Trophoblast cell (in vitro differentiated cells and primary cell): ENCODE measurements around the gene RGS7BP.

Source experiments
- DNase-seq, 2 donors: peaks; one replicate each; pipeline ENCODE4 v3.0.0-alpha.2; 2016
- H2AFZ ChIP-seq: 2 replicates; pipeline ENCODE4 v1.6.1; 2013; ENCODE audit warnings: low read length, moderate library complexity, mild to moderate bottlenecking; ENCODE audit not compliant: insufficient read depth, poor library complexity
- H2AK5ac ChIP-seq: 2 replicates; pipeline ENCODE4 v1.6.1; 2013; ENCODE audit warnings: mild to moderate bottlenecking, low read length
- H2BK120ac ChIP-seq: 2 replicates; pipeline ENCODE4 v1.6.1; 2013; ENCODE audit warnings: low read length, mild to moderate bottlenecking, moderate library complexity; ENCODE audit not compliant: insufficient read depth, poor library complexity
- H2BK12ac ChIP-seq: 2 replicates; pipeline ENCODE4 v1.6.1; 2013; ENCODE audit warnings: mild to moderate bottlenecking, low read length, moderate library complexity
- H2BK5ac ChIP-seq: 2 replicates; pipeline ENCODE4 v1.6.1; 2013; ENCODE audit warnings: low read length, low read depth, moderate library complexity, mild to moderate bottlenecking; ENCODE audit not compliant: poor library complexity
- H3K14ac ChIP-seq: 2 replicates; pipeline ENCODE4 v1.6.1; 2013; ENCODE audit warnings: mild to moderate bottlenecking, low read length
- H3K18ac ChIP-seq: 2 replicates; pipeline ENCODE4 v1.6.1; 2013; ENCODE audit warnings: mild to moderate bottlenecking, low read length
- H3K23ac ChIP-seq: 2 replicates; pipeline ENCODE4 v1.6.1; 2013; ENCODE audit warnings: low read length
- H3K27ac ChIP-seq: 2 replicates; pipeline ENCODE4 v1.5.1; 2013; ENCODE audit warnings: low read depth, mild to moderate bottlenecking, inconsistent platforms, low read length, moderate library complexity
- H3K27me3 ChIP-seq: 2 replicates; pipeline ENCODE4 v1.6.1; 2013; ENCODE audit warnings: inconsistent platforms, mild to moderate bottlenecking, low read length, moderate library complexity; ENCODE audit not compliant: insufficient read depth
- H3K36me3 ChIP-seq, 2 experiments: 1 replicate in 1 of 2; 2 replicates in 1 of 2; pipeline ENCODE4 v1.6.1; 2013; ENCODE audit warnings: low read length in 2 of 2, mild to moderate bottlenecking in 2 of 2, moderate library complexity in 1 of 2; ENCODE audit not compliant: insufficient read depth in 2 of 2, control insufficient read depth in 1 of 2
- H3K4ac ChIP-seq: 2 replicates; pipeline ENCODE4 v1.6.1; 2013; ENCODE audit warnings: low read depth, mild to moderate bottlenecking, low read length, moderate library complexity
- H3K4me1 ChIP-seq, 2 experiments: 1 replicate in 1 of 2; 2 replicates in 1 of 2; pipeline ENCODE4 v1.6.1; 2013; ENCODE audit warnings: low read length in 2 of 2, mild to moderate bottlenecking in 2 of 2, moderate library complexity in 1 of 2; ENCODE audit not compliant: insufficient read depth in 2 of 2, control insufficient read depth in 1 of 2
- H3K4me2 ChIP-seq: 2 replicates; pipeline ENCODE4 v1.6.1; 2013; ENCODE audit warnings: inconsistent platforms, mild to moderate bottlenecking, low read length, moderate library complexity
- H3K4me3 ChIP-seq: 2 replicates; pipeline ENCODE4 v1.5.1; 2013; ENCODE audit warnings: mild to moderate bottlenecking, low read depth, low read length, inconsistent platforms
- H3K79me1 ChIP-seq: one replicate; pipeline ENCODE4 v1.6.1; 2013; ENCODE audit warnings: low read length
- H3K79me2 ChIP-seq: 2 replicates; pipeline ENCODE4 v1.6.1; 2013; ENCODE audit warnings: low read length, mild to moderate bottlenecking; ENCODE audit not compliant: control insufficient read depth, insufficient read depth, poor library complexity
- H3K9ac ChIP-seq: 2 replicates; pipeline ENCODE4 v1.6.1; 2013; ENCODE audit warnings: mild to moderate bottlenecking, low read length
- H3K9me3 ChIP-seq: 2 replicates; pipeline ENCODE4 v1.6.1; 2013; ENCODE audit warnings: low read depth, mild to moderate bottlenecking, control low read depth, inconsistent platforms, low read length; ENCODE audit not compliant: insufficient read depth
- H4K12ac ChIP-seq: 2 replicates; pipeline ENCODE4 v1.6.1; 2013; ENCODE audit warnings: low read depth, mild to moderate bottlenecking, low read length, moderate library complexity
- H4K8ac ChIP-seq: 2 replicates; pipeline ENCODE4 v1.6.1; 2013; ENCODE audit warnings: low read depth, mild to moderate bottlenecking, low read length, moderate library complexity
- H4K91ac ChIP-seq: one replicate; pipeline ENCODE4 v1.6.1; 2013; ENCODE audit warnings: low read depth, mild to moderate bottlenecking, low read length, moderate library complexity
- WGBS: extraction: QIAGEN DNeasy Blood & Tissue Kit; methylation state at CpG from one replicate; pipeline ENCODE4 v1.1.7; 2013; ENCODE audit warnings: missing lambda C conversion rate; ENCODE audit not compliant: insufficient read length, insufficient coverage; ENCODE audit errors: extremely low coverage; 5-methylcytosine and 5-hydroxymethylcytosine counted together

Gene RGS7BP

DNA sequence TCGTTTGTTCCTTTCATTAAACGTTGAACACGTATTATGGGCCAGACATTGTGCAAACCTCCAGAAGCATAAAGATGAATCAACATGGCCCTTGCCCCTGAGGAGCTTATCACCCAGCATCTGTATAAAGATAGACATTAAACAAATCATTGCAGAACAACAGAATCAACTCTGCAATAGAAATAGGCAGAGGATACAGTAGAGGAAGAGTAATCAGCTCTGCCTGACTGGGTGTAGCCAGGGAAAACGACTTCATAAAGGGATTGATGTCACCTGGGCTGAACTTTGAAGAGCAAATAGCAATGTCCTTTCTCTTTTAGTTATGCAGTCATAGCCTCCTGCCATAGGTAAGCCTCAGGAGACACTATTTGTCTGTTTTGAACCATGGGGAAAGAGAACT lies 13.4 kb downstream of the RGS7BP start:
- H4K8ac ChIP-seq: no peak overlapping the region
- H3K79me1 ChIP-seq: no peaks in the 10 kb centered on the region
- no peak overlapping the region for H2BK5ac ChIP-seq
- no peak overlapping the region for H3K4me3 ChIP-seq
- no peak overlapping the region for H2AK5ac ChIP-seq
- H2AFZ ChIP-seq: no peak overlapping the region
- no peak overlapping the region for H3K27ac ChIP-seq
- no peak overlapping the region for H3K23ac ChIP-seq
- H2BK12ac ChIP-seq: no peak overlapping the region
- no peak overlapping the region for H3K18ac ChIP-seq
- no peaks in the 10 kb centered on the region for H3K4me1 ChIP-seq
- no peaks in the 10 kb centered on the region for H3K27me3 ChIP-seq
- H3K9me3 ChIP-seq: no peaks in the 10 kb centered on the region
- no peak overlapping the region for H2BK120ac ChIP-seq
- H4K12ac ChIP-seq: no peak overlapping the region
- DNase-seq: no peak
- H3K4ac ChIP-seq: no peak overlapping the region
- WGBS: no CpG with 5 or more reads among the region's 4 CpGs
- no peak overlapping the region for H3K14ac ChIP-seq
- no peak overlapping the region for H3K9ac ChIP-seq
- H3K4me2 ChIP-seq: no peak overlapping the region
- no peak overlapping the region for H4K91ac ChIP-seq
- no peaks in the 10 kb centered on the region for H3K79me2 ChIP-seq
- no peaks in the 10 kb centered on the region for H3K36me3 ChIP-seq

- no peaks in the 10 kb centered on the region for H3K79me1 ChIP-seq
- H3K23ac ChIP-seq: no peak overlapping the region
- no peaks in the 10 kb centered on the region for H3K9me3 ChIP-seq
- no peak overlapping the region for H4K91ac ChIP-seq
- H4K8ac ChIP-seq: no peak overlapping the region
- no peaks in the 10 kb centered on the region for H3K4me1 ChIP-seq
- no peaks in the 10 kb centered on the region for H3K27me3 ChIP-seq
- no peaks in the 10 kb centered on the region for H3K79me2 ChIP-seq
- H3K4me2 ChIP-seq: no peak overlapping the region
- H3K18ac ChIP-seq: no peak overlapping the region
- no peak overlapping the region for H3K4ac ChIP-seq
- no peak overlapping the region for H3K9ac ChIP-seq
- no peak overlapping the region for H3K27ac ChIP-seq
- no CpG with 5 or more reads among the region's 3 CpGs for WGBS
- H3K14ac ChIP-seq: no peak overlapping the region
- no peak overlapping the region for H2BK5ac ChIP-seq
- H2AK5ac ChIP-seq: no peak overlapping the region
- H3K36me3 ChIP-seq: no peaks in the 10 kb centered on the region
- no peak overlapping the region for H3K4me3 ChIP-seq
- no peak overlapping the region for H2BK12ac ChIP-seq
- no peak overlapping the region for H4K12ac ChIP-seq
- H2BK120ac ChIP-seq: no peak overlapping the region
- no peak for DNase-seq
- no peak overlapping the region for H2AFZ ChIP-seq
Observed at GRCh38 chr5:64526734-64527439, 21.1 kb downstream of the RGS7BP start.

DNA sequence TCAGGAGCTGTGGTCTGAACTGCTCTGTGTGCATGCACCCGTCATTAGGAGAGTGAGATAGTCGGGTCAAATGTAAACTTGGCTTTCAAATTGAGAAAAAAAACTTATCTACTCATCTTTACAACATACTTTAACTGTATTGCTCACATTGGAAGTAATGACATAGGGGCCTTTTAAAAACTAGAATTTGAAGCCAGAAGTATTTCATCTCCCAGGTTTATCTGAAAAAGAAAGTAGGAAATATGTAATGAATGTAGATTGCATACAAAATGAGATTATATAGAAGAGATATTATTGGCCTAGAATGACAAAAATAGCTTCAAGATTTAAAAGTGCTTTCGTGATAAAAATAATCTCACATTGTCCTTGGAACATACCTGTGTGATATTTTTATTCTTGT lies 24.3 kb downstream of the RGS7BP start:
- no peak overlapping the region for H3K4me3 ChIP-seq
- H3K9me3 ChIP-seq: no peaks in the 10 kb centered on the region
- H2BK5ac ChIP-seq: no peak overlapping the region
- H4K8ac ChIP-seq: no peak overlapping the region
- no CpG with 5 or more reads among the region's 3 CpGs for WGBS
- no peaks in the 10 kb centered on the region for H3K79me1 ChIP-seq
- H3K79me2 ChIP-seq: no peaks in the 10 kb centered on the region
- H2AK5ac ChIP-seq: no peak overlapping the region
- no peak overlapping the region for H3K9ac ChIP-seq
- no peak overlapping the region for H3K27ac ChIP-seq
- H3K14ac ChIP-seq: no peak overlapping the region
- no peak overlapping the region for H2AFZ ChIP-seq
- no peak overlapping the region for H2BK120ac ChIP-seq
- H3K4me1 ChIP-seq: peaks cover 2 to 4% of the 10 kb centered on the region in 2 experiments
- DNase-seq: peak; percentile 7 to 69
- H3K4ac ChIP-seq: no peak overlapping the region
- no peaks in the 10 kb centered on the region for H3K36me3 ChIP-seq
- no peak overlapping the region for H4K12ac ChIP-seq
- H4K91ac ChIP-seq: no peak overlapping the region
- no peak overlapping the region for H3K23ac ChIP-seq
- no peak overlapping the region for H3K18ac ChIP-seq
- H3K27me3 ChIP-seq: no peaks in the 10 kb centered on the region
- no peak overlapping the region for H3K4me2 ChIP-seq
- H2BK12ac ChIP-seq: no peak overlapping the region

GRCh38 chr5:64532212-64532611 lies 26.4 kb downstream of the RGS7BP start:
- Histone ChIP-seq H2BK12ac (no peak overlapping the region), H3K79me2 (no peaks in the 10 kb centered on the region), H4K91ac (no peak overlapping the region), H3K36me3 (no peaks in the 10 kb centered on the region), H3K79me1 (no peaks in the 10 kb centered on the region), H3K4me1 (peaks cover 2 to 4% of the 10 kb centered on the region in 2 experiments), H4K12ac (no peak overlapping the region), H3K14ac (no peak overlapping the region), H3K9ac (no peak overlapping the region), H3K27ac (no peak overlapping the region), H4K8ac (no peak overlapping the region), H3K4me3 (no peak overlapping the region), H3K18ac (no peak overlapping the region), H2BK5ac (no peak overlapping the region), H2AK5ac (no peak overlapping the region), H3K9me3 (no peaks in the 10 kb centered on the region), H2AFZ (no peak overlapping the region), H3K23ac (no peak overlapping the region), H3K4me2 (no peak overlapping the region), H3K27me3 (no peaks in the 10 kb centered on the region), H3K4ac (no peak overlapping the region), H2BK120ac (no peak overlapping the region)
- WGBS: no CpG with 5 or more reads among the region's 2 CpGs
- DNase-seq: no peak
